SK-N-SH (cell line): ENCODE data around the gene SPRY1. TPM values are rescaled to one million over a fixed set of nuclear protein-coding genes. Genes with fewer than 3 reads are reported as not detected.
A peak's percentile ranks its signal among the peaks of the same experiment; 100 is the strongest.

Experiments used
- CTCF ChIA-PET: fragments of 300-600, 350-600 bp; formaldehyde crosslinking; extraction: SDS; loops from one replicate; lab custom pipeline; 2021; lab: Yijun Ruan, JAX
- POLR2A ChIA-PET: fragments of 350-600 bp; sonication (Branson Sonifier 250); formaldehyde crosslinking; extraction: SDS; loops from one replicate; lab custom pipeline; 2020; ENCODE audit warnings: antibody characterized with exemption, inconsistent platforms; lab: Yijun Ruan, JAX
- DNase-seq: peaks from one replicate; pipeline ENCODE4 v3.0.0; 2012
- H2AFZ ChIP-seq: fragments of 200-600 bp; sonication (generic); 2 replicates; pipeline ENCODE4 v1.8.1; 2016; ENCODE audit warnings: antibody characterized with exemption, mild to moderate bottlenecking, low read depth
- H3F3A ChIP-seq: fragments of 200-600 bp; sonication (generic); replicated peaks from 2 replicates; pipeline ENCODE3; 2016; ENCODE audit warnings: antibody characterized with exemption, mild to moderate bottlenecking; ENCODE audit not compliant: insufficient read depth
- H3K27ac ChIP-seq, 2 experiments: fragments of 200-500 bp in 1 of 2; fragments of 200-600 bp in 1 of 2; sonication (Bioruptor generic) in 1 of 2; sonication (generic), shearing (Covaris generic) in 1 of 2; 2 replicates each; pipeline versions ENCODE4 v1.5.1 to v1.6.1; 2014 to 2016; ENCODE audit warnings: low read depth in 2 of 2, inconsistent platforms in 1 of 2, low read length in 1 of 2, mild to moderate bottlenecking in 1 of 2, mixed read lengths in 1 of 2
- H3K27me3 ChIP-seq: fragments of 200-600 bp; sonication (generic), shearing (Covaris generic); 2 replicates; pipeline ENCODE4 v1.6.1; 2016; ENCODE audit warnings: mixed run types; ENCODE audit not compliant: insufficient read depth
- H3K36me3 ChIP-seq, 2 experiments: fragments of 200-500 bp in 1 of 2; fragments of 200-600 bp in 1 of 2; sonication (Bioruptor generic) in 1 of 2; sonication (generic) in 1 of 2; replicated peaks in 1 of 2; 2 replicates each; pipeline versions ENCODE3 to v1.5.1; 2014 to 2016; ENCODE audit warnings: low read length in 1 of 2, mild to moderate bottlenecking in 1 of 2; ENCODE audit not compliant: insufficient read depth in 2 of 2, control insufficient read depth in 1 of 2
- H3K4me1 ChIP-seq, 2 experiments: fragments of 200-500 bp in 1 of 2; fragments of 200-600 bp in 1 of 2; sonication (Bioruptor generic) in 1 of 2; sonication (generic), shearing (Covaris generic) in 1 of 2; 2 replicates each; pipeline versions ENCODE4 v1.5.1 to v1.6.1; 2014 to 2016; ENCODE audit warnings: low read depth in 1 of 2, low read length in 1 of 2, mixed run types in 1 of 2; ENCODE audit not compliant: insufficient read depth in 2 of 2, control insufficient read depth in 1 of 2
- H3K4me2 ChIP-seq: fragments of 200-600 bp; sonication (generic), shearing (Covaris generic); 2 replicates; pipeline ENCODE4 v1.6.1; 2017; ENCODE audit warnings: mixed run types
- H3K4me3 ChIP-seq, 2 experiments: fragments of 200-500 bp in 1 of 2; fragments of 200-600 bp in 1 of 2; sonication (Bioruptor generic) in 1 of 2; sonication (generic), shearing (Covaris generic) in 1 of 2; 2 replicates each; pipeline versions ENCODE4 v1.5.1 to v1.8.1; 2014 to 2016; ENCODE audit warnings: low read depth in 2 of 2, inconsistent platforms in 1 of 2, low read length in 1 of 2, mild to moderate bottlenecking in 1 of 2, mixed read lengths in 1 of 2, moderate library complexity in 1 of 2
- H3K79me2 ChIP-seq: fragments of 200-600 bp; sonication (generic); 2 replicates; pipeline ENCODE4 v1.8.1; 2017; ENCODE audit warnings: mild to moderate bottlenecking; ENCODE audit not compliant: insufficient read depth
- H3K9ac ChIP-seq: fragments of 200-600 bp; sonication (generic); 2 replicates; pipeline ENCODE4 v1.6.1; 2017; ENCODE audit warnings: mixed run types
- H3K9me2 ChIP-seq: fragments of 200-600 bp; sonication (generic); 2 replicates; pipeline ENCODE4 v1.6.1; 2017; ENCODE audit warnings: mixed run types
- H3K9me3 ChIP-seq: fragments of 200-600 bp; sonication (generic); 2 replicates; pipeline ENCODE4 v1.6.1; 2017; ENCODE audit warnings: mixed run types, mild to moderate bottlenecking, moderate library complexity
- H4K20me1 ChIP-seq: fragments of 200-600 bp; sonication (generic); 2 replicates; pipeline ENCODE4 v1.6.1; 2017; ENCODE audit warnings: mild to moderate bottlenecking, mixed run types; ENCODE audit not compliant: insufficient read depth
- PBX3 ChIP-seq: IDR thresholded peaks from 2 replicates; pipeline ENCODE4; 2012
- POLR2AphosphoS5 ChIP-seq: IDR thresholded peaks from 2 replicates; pipeline ENCODE4 v1.6.1; 2012; ENCODE audit warnings: low read depth, low read length
- RAD21 ChIP-seq: IDR thresholded peaks from 2 replicates; pipeline ENCODE4 v1.6.1; 2012; ENCODE audit warnings: mild to moderate bottlenecking, low read length
- RFX5 ChIP-seq: IDR thresholded peaks from 2 replicates; pipeline ENCODE4 v1.6.1; 2012; ENCODE audit warnings: mild to moderate bottlenecking, improper control_type of control experiment, low read length
- SMC3 ChIP-seq: IDR thresholded peaks from 2 replicates; pipeline ENCODE4 v1.6.1; 2012; ENCODE audit warnings: low read depth, low read length, improper control_type of control experiment
- TAF1 ChIP-seq: IDR thresholded peaks from 2 replicates; pipeline ENCODE4 v1.6.1; 2012; ENCODE audit warnings: low read depth, mild to moderate bottlenecking, low read length, moderate library complexity, borderline replicate concordance
- TCF12 ChIP-seq: IDR thresholded peaks from 2 replicates; pipeline ENCODE4 v1.4.0; 2012
- TEAD4 ChIP-seq: IDR thresholded peaks from 2 replicates; pipeline ENCODE4 v1.4.0; 2012; ENCODE audit warnings: mild to moderate bottlenecking, borderline replicate concordance; ENCODE audit not compliant: insufficient read depth
- WGBS: methylation state at CpG from one replicate; pipeline ENCODE4 v1.1.6; 2017; ENCODE audit warnings: low lambda C conversion rate; 5-methylcytosine and 5-hydroxymethylcytosine counted together
- polyA plus RNA-seq, 3 experiments: library from polyadenylated mRNA; depleted of rRNA; stranded (reverse); fragments of >200 nt; gene quantifications; 2 replicates each; pipeline ENCODE4 v1.2.3, GENCODE V29; 2012

SPRY1 gene
- polyA plus RNA-seq, 1 of the 3 experiments (the other 2 are of a cell fraction), result 12.4 TPM

DNA sequence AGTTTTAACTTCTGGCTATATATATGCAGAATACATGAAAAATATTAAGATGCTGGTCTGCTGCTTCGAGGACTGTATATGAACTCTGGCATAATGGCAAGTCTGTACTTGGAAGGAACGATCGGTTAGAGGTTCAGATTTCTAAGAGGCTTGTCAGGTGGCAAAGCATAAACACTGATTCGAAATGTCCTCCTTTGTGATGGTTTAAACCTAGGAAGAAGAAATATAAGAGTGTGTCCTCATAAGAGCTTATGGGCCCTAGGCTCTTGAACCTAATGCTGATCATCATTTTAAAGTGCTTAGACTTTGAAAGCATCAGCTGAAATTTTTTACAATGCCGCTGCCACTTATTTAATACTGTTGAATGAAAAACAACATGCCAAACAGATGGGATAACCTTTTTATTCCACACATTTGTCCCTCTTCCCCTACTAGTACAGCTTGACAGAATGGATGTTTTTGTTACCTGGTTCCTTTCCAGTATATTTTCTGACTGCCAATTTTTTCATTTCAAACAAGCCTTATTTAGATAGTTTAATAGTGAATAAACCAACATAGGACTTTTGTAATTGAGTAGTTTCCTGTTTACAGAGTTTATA lies 8.8 kb downstream of the SPRY1 start:
- Histone ChIP-seq H3F3A (peaks cover 7% of the 10 kb centered on the region), H3K27me3 (no peaks in the 10 kb centered on the region), H3K4me3 (no peak overlapping the region), H3K4me2 (no peak overlapping the region), H3K4me1 (peaks cover 0 to 6% of the 10 kb centered on the region in 2 experiments; a peak in 2 of 4 replicates), H3K36me3 (peaks cover 31 to 36% of the 10 kb centered on the region in 2 experiments), H2AFZ (no peak overlapping the region), H3K9me2 (no peaks in the 10 kb centered on the region), H4K20me1 (no peaks in the 10 kb centered on the region; the same call in 1 of the 2 replicates), H3K27ac (no peak overlapping the region), H3K79me2 (peaks cover 27% of the 10 kb centered on the region), H3K9me3 (no peaks in the 10 kb centered on the region), H3K9ac (no peak overlapping the region)
- 86% methylated on average over 5 of the region's 5 CpGs for WGBS
- TF ChIP-seq POLR2AphosphoS5 (peak; percentile 17; the same call in 1 of the 2 replicates), TEAD4 (no peak)
- CTCF ChIA-PET, result interaction anchor here (0.8 kb wide), 1 partner anchor 255 kb away, joined by 3 read pairs; no protein-coding TSS in a partner anchor
- DNase-seq, result no peak
- POLR2A ChIA-PET, result no interaction called here

DNA sequence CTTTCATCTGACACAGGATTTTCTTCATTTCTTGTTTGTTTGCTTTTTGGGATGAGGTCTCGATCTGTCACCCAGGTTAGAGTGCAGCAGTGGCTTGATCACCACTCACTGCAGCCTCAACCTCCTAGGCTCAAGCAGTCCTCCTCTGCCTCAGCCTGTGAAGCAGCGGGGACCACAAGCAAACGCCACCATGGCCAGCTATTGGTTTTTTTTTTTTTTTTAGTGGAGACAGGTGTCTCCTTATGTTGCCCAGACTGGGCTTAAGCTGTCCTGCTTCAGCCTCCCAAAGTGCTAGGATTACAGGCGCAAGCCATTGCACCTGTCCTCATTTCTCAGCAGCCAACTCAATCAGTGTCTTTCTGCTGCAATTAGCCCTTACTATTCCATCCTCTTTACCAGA lies 10.3 kb downstream of the SPRY1 start:
- POLR2A ChIA-PET, result no interaction called here
- WGBS, result 95% methylated on average over 4 of the region's 4 CpGs
- H3K9me3 ChIP-seq, result no peaks in the 10 kb centered on the region

GRCh38 chr4:123408471-123409084 lies 12.0 kb downstream of the SPRY1 start:
- Histone ChIP-seq H3K9ac (no peak overlapping the region), H3F3A (peaks cover 21% of the 10 kb centered on the region), H3K79me2 (no peaks in the 10 kb centered on the region; the same call in 1 of the 2 replicates)
- TF ChIP-seq POLR2AphosphoS5, result peak; percentile 44; the same call in 1 of the 2 replicates
- no peak for TF ChIP-seq RAD21
- no peak for TF ChIP-seq TCF12
- TF ChIP-seq, all 33 proteins: peak for 1
- no peaks in the 10 kb centered on the region for H3K9me2 ChIP-seq
- H3K36me3 ChIP-seq, result peaks cover 14 to 15% of the 10 kb centered on the region in 2 experiments
- no peaks in the 10 kb centered on the region for H3K27me3 ChIP-seq
- peaks cover 0 to 18% of the 10 kb centered on the region in 2 experiments; a peak in 3 of 4 replicates for H3K4me1 ChIP-seq
- DNase-seq, result no peak
- ChIA-PET POLR2A (no interaction called here), CTCF (interaction anchor here (1.1 to 2.6 kb wide), 3 partner anchors 9 to 11 kb away, joined by 3 to 12 read pairs (median 3); no protein-coding TSS in a partner anchor)
- no peak overlapping the region for H3K27ac ChIP-seq
- H3K4me2 ChIP-seq, result no peak overlapping the region
- H4K20me1 ChIP-seq, result no peaks in the 10 kb centered on the region
- H3K4me3 ChIP-seq, result no peak overlapping the region
- no peaks in the 10 kb centered on the region for H3K9me3 ChIP-seq
- no peak overlapping the region for H2AFZ ChIP-seq
- WGBS, result 95% methylated on average over 5 of the region's 5 CpGs

More for the DNA sequence above, 10.3 kb downstream of the SPRY1 start:
- TF ChIP-seq PBX3 (no peak), RFX5 (no peak), TAF1 (no peak), SMC3 (no peak)
- CTCF ChIA-PET, result interaction anchor here (1.1 to 1.2 kb wide), 3 partner anchors 14 to 705 kb away, joined by 3 to 5 read pairs (median 4); no protein-coding TSS in a partner anchor
- no peak for DNase-seq
- Histone ChIP-seq H3F3A (peaks cover 10% of the 10 kb centered on the region), H3K27me3 (no peaks in the 10 kb centered on the region), H3K4me2 (no peak overlapping the region), H3K79me2 (peaks cover 12% of the 10 kb centered on the region), H4K20me1 (no peaks in the 10 kb centered on the region; the same call in 1 of the 2 replicates), H3K4me1 (peaks cover 0 to 6% of the 10 kb centered on the region in 2 experiments; a peak in 2 of 4 replicates), H3K9me2 (no peaks in the 10 kb centered on the region), H3K9ac (no peak overlapping the region), H3K27ac (no peak overlapping the region), H3K4me3 (no peak overlapping the region), H3K36me3 (peaks cover 31% of the 10 kb centered on the region in 2 experiments), H2AFZ (no peak overlapping the region)
